ENCODE results near the gene LTV1. TPM values are rescaled to one million over a fixed set of nuclear protein-coding genes. Genes with fewer than 3 reads are reported as not detected.
"Not testable (repeated sequence)": the region's sequence is repeated elsewhere in the genome, so short reads cannot be mapped to it uniquely, and the experiment has no call there.

The LTV1 gene
- total RNA-seq, 5 donors from 2014 or later (not counting 1 experiment from before 2014, with no cell fraction given) = 16.6 to 22.1 (median 20.3) TPM

DNA sequence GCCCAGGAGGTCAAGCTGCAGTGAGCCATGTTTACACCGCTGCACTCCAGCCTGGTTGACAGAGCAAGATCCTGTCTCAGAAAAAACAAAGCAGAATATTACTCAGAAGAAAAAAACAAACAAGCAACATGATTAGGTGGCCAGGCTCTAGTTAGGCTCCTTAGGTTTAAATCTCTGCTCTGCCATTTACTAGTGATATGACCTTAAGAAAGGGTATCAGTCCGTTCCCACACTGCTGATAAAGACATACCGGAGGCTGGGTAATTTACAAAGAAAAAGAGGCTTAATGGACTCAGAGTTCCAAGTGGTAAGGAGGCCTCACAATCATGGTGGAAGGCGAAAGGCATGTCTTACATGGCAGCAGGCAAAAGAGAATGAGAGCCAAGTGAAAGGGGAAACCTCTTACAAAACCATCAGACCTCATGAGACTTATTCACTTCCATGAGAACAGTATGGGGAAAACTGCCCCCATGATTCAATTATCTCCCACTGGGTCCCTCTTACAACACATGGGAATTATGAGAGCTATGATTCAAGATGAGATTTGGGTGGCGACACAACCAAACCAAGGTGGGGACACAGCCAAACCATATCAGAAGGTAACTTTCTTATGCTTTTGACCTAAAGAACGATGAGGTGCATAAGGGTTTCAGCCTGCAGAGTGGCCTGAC, 2.4 kb upstream of the LTV1 start:
- no peak for ATAC-seq (replicated peaks in 1 of 4)
- ChIA-PET POLR2A (no interaction called here), CTCF (no interaction called here)
- H3K4me1 Mint-ChIP-seq = peaks cover 17 to 33% (median 23%) of the 10 kb centered on the region in 3 donors
- Histone ChIP-seq H3K4me1 (ENCODE audit: control insufficient read depth in 1 of 2, extremely low read depth in 1 of 2, insufficient read depth in 2 of 2, low read length in 2 of 2) (peaks cover 12 to 18% of the 10 kb centered on the region in 2 experiments), H3K27me3 (replicated peaks in 1 of 2; ENCODE audit: control insufficient read depth in 2 of 2, extremely low read depth in 1 of 2, insufficient read depth in 2 of 2, low read length in 1 of 2) (no peaks in the 10 kb centered on the region), H3K36me3 (ENCODE audit: control insufficient read depth in 2 of 2, extremely low read depth in 1 of 2, insufficient read depth in 1 of 2, low read length in 1 of 2) (peaks cover 0 to 10% of the 10 kb centered on the region in 2 donors), H3K9me3 (no peaks in the 10 kb centered on the region), H3K4me3 (ENCODE audit: control insufficient read depth in 1 of 2, extremely low read depth in 1 of 2, low read length in 1 of 2) (no peak overlapping the region), H3K27ac (ENCODE audit: low read length) (no peak overlapping the region)
- 100% methylated on average over 3 of the region's 6 CpGs for WGBS (ENCODE audit: insufficient coverage)
- no peak for DNase-seq
- H3K9me3 Mint-ChIP-seq = no peaks in the 10 kb centered on the region
- H3K27me3 Mint-ChIP-seq = no peaks in the 10 kb centered on the region
- peaks cover 5% of the 10 kb centered on the region for H3K36me3 Mint-ChIP-seq
- H3K4me3 Mint-ChIP-seq = peak overlapping the region in 1 of 3 donors; percentile 8
- H3K27ac Mint-ChIP-seq = no peak overlapping the region

- H3K27ac ChIP-seq (ENCODE audit: low read length) = peak overlapping the region; percentile 96
- peak overlapping the region; percentile 83 to 92 for H3K4me3 ChIP-seq (ENCODE audit: control insufficient read depth in 1 of 2, extremely low read depth in 1 of 2, low read length in 1 of 2)
- ATAC-seq (replicated peaks in 1 of 4) (peak; percentile 37 to 46 (median 40)), DNase-seq (peak in 1 of 35 experiments; percentile 2)
- ChIA-PET POLR2A (interaction anchor here in 1 of 2 donors (0.6 kb wide), 2 partner anchors 21 to 179 kb away, joined by 3 read pairs; no protein-coding TSS in a partner anchor), CTCF (interaction anchor here in 1 of 2 donors (0.6 to 2.0 kb wide), 9 partner anchors 83 to 640 kb away, joined by 3 to 17 read pairs (median 5); partner anchors contain the start of genes ADAT2 and PEX3)
- H3K9me3 Mint-ChIP-seq = no peaks in the 10 kb centered on the region
- H3K4me1 Mint-ChIP-seq = peaks cover 17 to 38% (median 31%) of the 10 kb centered on the region in 3 donors
- H3K36me3 Mint-ChIP-seq = peaks cover 19% of the 10 kb centered on the region
- H3K27ac Mint-ChIP-seq = peak overlapping the region; percentile 92 to 97
- peaks cover 3 to 28% of the 10 kb centered on the region in 2 donors for H3K36me3 ChIP-seq (ENCODE audit: control insufficient read depth in 2 of 2, extremely low read depth in 1 of 2, insufficient read depth in 1 of 2, low read length in 1 of 2)
- WGBS (ENCODE audit: insufficient coverage) = 80% methylated on average over 1 of the region's 7 CpGs
- H3K27me3 Mint-ChIP-seq = no peaks in the 10 kb centered on the region
- H3K4me1 ChIP-seq (ENCODE audit: control insufficient read depth in 1 of 2, extremely low read depth in 1 of 2, insufficient read depth in 2 of 2, low read length in 2 of 2) = peaks cover 12 to 18% of the 10 kb centered on the region in 2 experiments
- H3K9me3 ChIP-seq = no peaks in the 10 kb centered on the region
- peak overlapping the region; percentile 90 to 93 (median 91) for H3K4me3 Mint-ChIP-seq
- no peaks in the 10 kb centered on the region for H3K27me3 ChIP-seq (replicated peaks in 1 of 2; ENCODE audit: control insufficient read depth in 2 of 2, extremely low read depth in 1 of 2, insufficient read depth in 2 of 2, low read length in 1 of 2)
These were observed 657 bp upstream of the LTV1 start for GRCh38 chr6:143842461-143842901.

GRCh38 chr6:143843677-143843999, 500 bp downstream of the LTV1 start:
- ChIA-PET CTCF (interaction anchor here in 1 of 2 donors (0.9 to 2.0 kb wide), 8 partner anchors 171 to 393 kb away, joined by 3 to 17 read pairs (median 5); partner anchors contain the start of genes ADAT2 and PEX3), POLR2A (interaction anchor here in 1 of 2 donors (0.6 to 1.5 kb wide), 2 partner anchors 8 to 394 kb away, joined by 3 to 4 read pairs; partner anchors contain the start of genes ADAT2 and PEX3)
- Histone ChIP-seq H3K27me3 (replicated peaks in 1 of 2; ENCODE audit: control insufficient read depth in 2 of 2, extremely low read depth in 1 of 2, insufficient read depth in 2 of 2, low read length in 1 of 2) (no peaks in the 10 kb centered on the region), H3K27ac (ENCODE audit: low read length) (peak overlapping the region; percentile 96), H3K36me3 (ENCODE audit: control insufficient read depth in 2 of 2, extremely low read depth in 1 of 2, insufficient read depth in 1 of 2, low read length in 1 of 2) (peaks cover 3 to 38% of the 10 kb centered on the region in 2 donors), H3K4me1 (ENCODE audit: control insufficient read depth in 1 of 2, extremely low read depth in 1 of 2, insufficient read depth in 2 of 2, low read length in 2 of 2) (peaks cover 12 to 18% of the 10 kb centered on the region in 2 experiments), H3K4me3 (ENCODE audit: control insufficient read depth in 1 of 2, extremely low read depth in 1 of 2, low read length in 1 of 2) (peak overlapping the region; percentile 83 to 92), H3K9me3 (no peaks in the 10 kb centered on the region)
- H3K4me3 Mint-ChIP-seq = peak overlapping the region; percentile 90 to 93 (median 91)
- H3K36me3 Mint-ChIP-seq = peaks cover 28% of the 10 kb centered on the region
- peak in 2 of 4 experiments; percentile 1 to 19 for ATAC-seq (replicated peaks in 1 of 4)
- WGBS (ENCODE audit: insufficient coverage) = 0% methylated on average over 9 of the region's 9 CpGs
- H3K27ac Mint-ChIP-seq = peak overlapping the region; percentile 92 to 97
- H3K9me3 Mint-ChIP-seq = no peaks in the 10 kb centered on the region
- H3K4me1 Mint-ChIP-seq = peaks cover 21 to 42% (median 36%) of the 10 kb centered on the region in 3 donors
- no peaks in the 10 kb centered on the region for H3K27me3 Mint-ChIP-seq
- DNase-seq = peak in 7 of 35 experiments; percentile 1 to 28 (median 6)

GRCh38 chr6:143844006-143844405, 868 bp downstream of the LTV1 start:
- Mint-ChIP-seq H3K4me3 (peak overlapping the region; percentile 90 to 93 (median 91)), H3K27ac (peak overlapping the region; percentile 92 to 97), H3K4me1 (peaks cover 22 to 46% (median 39%) of the 10 kb centered on the region in 3 donors), H3K27me3 (no peaks in the 10 kb centered on the region), H3K9me3 (no peaks in the 10 kb centered on the region), H3K36me3 (peaks cover 31% of the 10 kb centered on the region)
- CTCF ChIA-PET = interaction anchor here (0.6 to 2.0 kb wide), 6 partner anchors 171 to 1699 kb away, joined by 3 to 17 read pairs (median 4); no protein-coding TSS in a partner anchor
- Histone ChIP-seq H3K4me1 (ENCODE audit: control insufficient read depth in 1 of 2, extremely low read depth in 1 of 2, insufficient read depth in 2 of 2, low read length in 2 of 2) (peaks cover 12 to 18% of the 10 kb centered on the region in 2 experiments), H3K27me3 (replicated peaks in 1 of 2; ENCODE audit: control insufficient read depth in 2 of 2, extremely low read depth in 1 of 2, insufficient read depth in 2 of 2, low read length in 1 of 2) (no peaks in the 10 kb centered on the region), H3K9me3 (no peaks in the 10 kb centered on the region), H3K4me3 (ENCODE audit: control insufficient read depth in 1 of 2, extremely low read depth in 1 of 2, low read length in 1 of 2) (peak overlapping the region; percentile 83 to 92), H3K27ac (ENCODE audit: low read length) (peak overlapping the region; percentile 96), H3K36me3 (ENCODE audit: control insufficient read depth in 2 of 2, extremely low read depth in 1 of 2, insufficient read depth in 1 of 2, low read length in 1 of 2) (peaks cover 3 to 41% of the 10 kb centered on the region in 2 donors)
- 0% methylated on average over 3 of the region's 4 CpGs for WGBS (ENCODE audit: insufficient coverage)
- POLR2A ChIA-PET = interaction anchor here in 1 of 2 donors (0.6 to 1.5 kb wide), 2 partner anchors 8 to 394 kb away, joined by 3 to 4 read pairs; partner anchors contain the start of genes ADAT2 and PEX3
- DNase-seq (peak in 2 of 35 experiments; percentile 3 to 27), ATAC-seq (replicated peaks in 1 of 4) (no peak)

DNA sequence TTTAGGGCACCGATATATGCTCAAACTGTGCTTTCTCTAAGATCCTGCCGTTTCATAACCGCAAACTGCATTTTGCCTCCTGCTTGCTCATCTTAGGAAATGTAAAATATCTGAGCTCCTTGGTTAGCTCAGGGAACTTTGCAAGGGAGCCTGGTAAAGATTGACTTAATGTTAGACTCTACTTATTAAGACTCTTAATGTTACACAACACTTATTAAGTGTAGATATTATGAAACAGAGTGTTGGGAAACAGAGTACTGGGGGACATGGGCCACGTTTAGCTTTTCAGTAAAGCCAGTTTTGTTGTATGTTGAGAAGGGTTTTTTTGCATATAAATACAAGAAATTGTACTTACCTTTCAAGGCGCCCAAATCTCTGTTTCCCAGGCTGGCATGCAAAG, 1.9 kb downstream of the LTV1 start:
- Histone ChIP-seq H3K27ac (ENCODE audit: low read length) (no peak overlapping the region), H3K27me3 (replicated peaks in 1 of 2; ENCODE audit: control insufficient read depth in 2 of 2, extremely low read depth in 1 of 2, insufficient read depth in 2 of 2, low read length in 1 of 2) (no peaks in the 10 kb centered on the region), H3K4me1 (ENCODE audit: control insufficient read depth in 1 of 2, extremely low read depth in 1 of 2, insufficient read depth in 2 of 2, low read length in 2 of 2) (peaks cover 12 to 18% of the 10 kb centered on the region in 2 experiments), H3K36me3 (ENCODE audit: control insufficient read depth in 2 of 2, extremely low read depth in 1 of 2, insufficient read depth in 1 of 2, low read length in 1 of 2) (peaks cover 3 to 52% of the 10 kb centered on the region in 2 donors), H3K9me3 (no peaks in the 10 kb centered on the region), H3K4me3 (ENCODE audit: control insufficient read depth in 1 of 2, extremely low read depth in 1 of 2, low read length in 1 of 2) (no peak overlapping the region)
- 96% methylated on average over 3 of the region's 5 CpGs for WGBS (ENCODE audit: insufficient coverage)
- DNase-seq (no peak), ATAC-seq (replicated peaks in 1 of 4) (no peak)
- POLR2A ChIA-PET = interaction anchor here in 1 of 2 donors (0.6 kb wide), 1 partner anchor 220 kb away, joined by 3 read pairs; no protein-coding TSS in a partner anchor
- H3K4me3 Mint-ChIP-seq = peak overlapping the region in 2 of 3 donors; percentile 14 to 16
- CTCF ChIA-PET = no interaction called here
- H3K27me3 Mint-ChIP-seq = no peaks in the 10 kb centered on the region
- no peak overlapping the region for H3K27ac Mint-ChIP-seq
- H3K9me3 Mint-ChIP-seq = no peaks in the 10 kb centered on the region
- H3K36me3 Mint-ChIP-seq = peaks cover 42% of the 10 kb centered on the region
- H3K4me1 Mint-ChIP-seq = peaks cover 31 to 53% (median 44%) of the 10 kb centered on the region in 3 donors

GRCh38 chr6:143851706-143852105, 8.6 kb downstream of the LTV1 start:
- CTCF ChIA-PET = not testable (repeated sequence)

More at GRCh38 chr6:143851706-143852105, 8.6 kb downstream of the LTV1 start:
- DNase-seq; H3K27ac Mint-ChIP-seq; H3K4me1 ChIP-seq (ENCODE audit: control insufficient read depth in 1 of 2, extremely low read depth in 1 of 2, insufficient read depth in 2 of 2, low read length in 2 of 2); H3K27me3 Mint-ChIP-seq; H3K27ac ChIP-seq (ENCODE audit: low read length); H3K9me3 ChIP-seq; H3K27me3 ChIP-seq (replicated peaks in 1 of 2; ENCODE audit: control insufficient read depth in 2 of 2, extremely low read depth in 1 of 2, insufficient read depth in 2 of 2, low read length in 1 of 2); ATAC-seq (replicated peaks in 1 of 4); H3K9me3 Mint-ChIP-seq; H3K4me3 Mint-ChIP-seq; H3K4me3 ChIP-seq (ENCODE audit: control insufficient read depth in 1 of 2, extremely low read depth in 1 of 2, low read length in 1 of 2): not testable (repeated sequence)
- POLR2A ChIA-PET = interaction anchor here in 1 of 2 donors (0.6 kb wide), 1 partner anchor 8 kb away, joined by 3 read pairs; no protein-coding TSS in a partner anchor
- peaks cover 47 to 56% (median 50%) of the 10 kb centered on the region in 3 donors for H3K4me1 Mint-ChIP-seq
- 89% methylated on average over 1 of the region's 3 CpGs for WGBS (ENCODE audit: insufficient coverage)
- H3K36me3 ChIP-seq (ENCODE audit: control insufficient read depth in 2 of 2, extremely low read depth in 1 of 2, insufficient read depth in 1 of 2, low read length in 1 of 2) = peaks cover 2 to 56% of the 10 kb centered on the region in 2 donors
- H3K36me3 Mint-ChIP-seq = peaks cover 94% of the 10 kb centered on the region
